Stimulated activated CD4-positive, alpha-beta T cell treated with anti-CD3 and anti-CD28 coated beads, Interleukin-4, amount 100 ng/mL, for 24 hours (primary cell): ENCODE data around the gene NLGN1.

Source experiments
- DNase-seq: peaks from one replicate; pipeline ENCODE4 v3.0.0-alpha.2; 2020

NLGN1 gene

GRCh38 chr3:174243171-174243570, 845.6 kb downstream of the NLGN1 start:
- no peak for DNase-seq

GRCh38 chr3:174247687-174248152, 850.2 kb downstream of the NLGN1 start:
- DNase-seq, result no peak

- DNase-seq, result no peak
Observed at GRCh38 chr3:174251681-174252080, 854.1 kb downstream of the NLGN1 start.

DNA sequence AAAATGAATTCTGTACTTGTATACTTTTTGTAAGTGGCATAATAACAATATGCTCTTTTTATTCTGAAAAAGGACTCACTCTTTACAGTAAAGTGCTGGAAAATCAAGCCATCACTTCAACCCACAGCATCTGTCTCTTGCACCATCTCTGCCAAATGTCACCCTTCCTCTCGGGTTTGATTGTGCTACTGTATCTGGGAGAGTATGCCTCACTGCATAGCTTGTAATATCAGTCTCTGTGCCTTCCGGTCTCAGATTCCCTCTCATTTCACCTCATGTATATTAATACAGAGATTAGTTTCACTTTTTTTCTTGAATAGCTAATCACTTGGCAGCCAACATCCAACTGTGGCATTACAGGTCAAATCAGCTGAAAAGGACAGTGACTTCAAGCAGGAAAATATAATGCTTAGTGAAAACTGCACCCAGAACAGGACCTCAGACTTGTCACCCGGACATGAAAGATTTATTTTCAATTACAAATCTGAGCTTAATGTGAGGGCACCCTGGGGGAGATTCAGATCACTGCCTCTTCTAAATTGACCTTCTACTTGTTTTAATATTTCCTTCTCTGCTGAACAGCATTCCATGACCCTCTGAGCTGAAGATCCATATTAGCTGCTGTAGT, 855.8 kb downstream of the NLGN1 start:
- DNase-seq, result no peak

DNA sequence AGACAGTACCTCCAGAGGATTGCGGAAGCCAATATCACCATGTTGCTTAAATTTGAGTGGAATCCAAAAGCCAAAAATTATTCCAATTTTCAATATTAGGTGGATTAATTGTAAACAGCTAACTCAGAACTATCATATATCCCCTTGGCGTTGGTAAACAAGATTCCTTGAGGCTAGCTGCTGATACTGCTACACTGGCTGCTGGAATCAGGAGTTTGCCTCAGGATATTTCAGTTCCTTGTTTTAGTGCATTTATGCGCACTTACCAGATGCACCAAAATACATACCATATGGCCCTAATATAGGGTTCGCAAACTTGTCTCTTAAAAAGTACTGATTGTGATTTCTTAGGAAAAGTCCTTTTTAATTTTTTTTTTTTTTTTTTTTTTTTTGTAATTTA, 856.4 kb downstream of the NLGN1 start:
- no peak for DNase-seq

- DNase-seq, result no peak
Observed at GRCh38 chr3:174255454-174255853, 857.9 kb downstream of the NLGN1 start.

GRCh38 chr3:174266476-174266875, 868.9 kb downstream of the NLGN1 start:
- DNase-seq, result no peak

DNA sequence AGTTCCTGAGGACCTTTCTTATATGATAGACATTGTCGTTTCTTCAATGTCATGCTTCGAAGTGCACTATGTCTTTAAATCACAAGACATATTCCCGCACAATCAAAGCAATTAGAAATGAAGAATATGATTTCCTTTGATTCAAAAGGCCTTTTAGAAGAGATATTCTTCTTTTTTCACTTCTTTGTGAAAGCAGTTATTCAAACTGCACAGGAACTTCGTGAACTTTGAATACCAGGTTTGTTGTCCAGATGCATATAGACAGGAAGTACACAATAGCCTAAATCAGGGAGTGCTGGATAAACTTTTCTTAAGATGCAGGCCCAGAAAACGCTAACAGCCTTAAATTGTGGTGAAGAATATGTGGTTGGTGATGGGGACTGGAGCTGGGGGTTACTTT, 870.5 kb downstream of the NLGN1 start:
- no peak for DNase-seq

GRCh38 chr3:174268586-174268985, 871.0 kb downstream of the NLGN1 start:
- DNase-seq, result no peak

DNA sequence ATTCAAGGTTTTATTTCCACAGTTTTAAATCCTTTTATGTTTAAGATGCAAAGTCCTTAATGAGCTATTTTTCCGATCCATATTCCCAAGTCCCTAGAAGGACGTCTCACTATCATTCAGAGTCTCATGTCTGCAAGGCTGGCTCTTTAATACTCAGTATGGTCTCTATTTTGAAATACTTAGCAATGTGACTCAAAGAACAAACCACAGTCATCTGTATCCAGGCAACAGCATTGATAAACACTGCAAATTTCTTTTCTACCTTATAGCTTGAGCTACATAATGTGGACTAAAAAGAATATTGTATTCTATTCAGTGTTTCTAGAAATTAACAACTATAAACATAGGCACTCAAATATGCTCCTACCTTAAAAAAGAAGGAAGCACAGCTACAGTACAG, 873.3 kb downstream of the NLGN1 start:
- no peak for DNase-seq

- DNase-seq, result no peak
Observed at GRCh38 chr3:174275336-174275735, 877.8 kb downstream of the NLGN1 start.

GRCh38 chr3:174276826-174277225, 879.3 kb downstream of the NLGN1 start:
- DNase-seq, result no peak

DNA sequence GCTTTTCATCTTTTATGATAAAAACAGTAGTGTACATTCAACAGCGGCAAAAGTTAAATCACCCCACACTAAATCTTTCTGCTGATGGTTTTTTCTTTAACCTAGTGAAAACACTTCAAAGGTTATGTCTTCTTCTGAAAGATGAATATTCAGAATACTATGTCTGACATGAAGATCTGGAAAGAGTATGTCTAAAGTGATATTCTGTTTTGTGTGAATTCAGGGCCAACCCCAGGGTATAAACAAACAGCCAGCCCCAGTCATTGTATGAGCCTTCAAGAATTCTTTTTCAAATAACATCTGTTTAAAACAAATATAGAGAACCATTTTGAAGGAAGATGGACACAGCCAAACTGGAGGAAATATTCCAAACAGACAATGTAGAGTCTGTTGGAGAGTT, 880.5 kb downstream of the NLGN1 start:
- no peak for DNase-seq

DNA sequence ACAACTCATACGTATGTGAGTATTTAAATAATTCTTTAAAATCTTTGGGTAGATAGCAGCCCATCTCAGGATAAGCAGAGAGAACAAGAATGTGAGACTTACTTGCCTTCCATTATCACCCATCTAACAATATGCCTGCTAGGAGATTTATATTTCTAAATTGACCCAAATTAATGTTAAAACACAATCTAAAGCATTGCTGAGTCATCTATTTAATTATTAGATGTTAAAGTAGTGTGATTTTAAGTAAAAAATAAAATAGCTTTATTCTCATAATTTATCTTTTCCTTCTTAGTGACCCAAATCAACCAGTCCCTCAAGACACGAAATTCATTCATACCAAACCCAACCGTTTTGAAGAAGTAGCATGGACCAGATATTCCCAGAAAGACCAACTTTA, 882.6 kb downstream of the NLGN1 start:
- no peak for DNase-seq

DNA sequence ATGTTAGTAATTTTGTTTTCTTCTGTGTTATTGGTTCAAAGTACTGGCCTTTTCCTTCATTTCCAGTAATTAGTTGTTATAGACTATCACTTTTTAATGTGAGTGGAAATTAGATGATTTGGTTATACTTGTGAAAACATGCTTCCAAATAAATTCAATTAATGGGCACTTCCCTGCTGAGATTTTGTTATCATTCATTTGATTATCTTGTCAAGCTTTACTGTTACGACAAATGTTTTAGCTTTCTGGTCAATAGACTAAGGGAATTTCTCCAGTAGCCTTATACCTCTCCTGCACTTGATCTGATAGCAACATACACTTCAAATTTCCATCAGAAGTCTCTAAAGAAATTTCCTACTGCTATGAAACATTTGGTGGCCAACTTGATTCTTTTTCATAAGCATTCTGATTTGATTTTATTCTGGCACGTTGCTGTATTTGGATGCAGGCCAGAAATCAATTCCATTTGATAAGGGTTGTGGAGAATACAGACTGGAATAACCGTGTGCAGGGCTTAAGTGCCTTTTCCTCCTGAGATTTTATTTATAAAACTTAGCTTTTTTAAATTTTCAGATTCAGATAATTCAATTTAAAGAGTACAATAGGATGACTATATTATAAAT, 887.8 kb downstream of the NLGN1 start:
- no peak for DNase-seq

GRCh38 chr3:174287705-174288104, 890.2 kb downstream of the NLGN1 start:
- DNase-seq, result no peak

DNA sequence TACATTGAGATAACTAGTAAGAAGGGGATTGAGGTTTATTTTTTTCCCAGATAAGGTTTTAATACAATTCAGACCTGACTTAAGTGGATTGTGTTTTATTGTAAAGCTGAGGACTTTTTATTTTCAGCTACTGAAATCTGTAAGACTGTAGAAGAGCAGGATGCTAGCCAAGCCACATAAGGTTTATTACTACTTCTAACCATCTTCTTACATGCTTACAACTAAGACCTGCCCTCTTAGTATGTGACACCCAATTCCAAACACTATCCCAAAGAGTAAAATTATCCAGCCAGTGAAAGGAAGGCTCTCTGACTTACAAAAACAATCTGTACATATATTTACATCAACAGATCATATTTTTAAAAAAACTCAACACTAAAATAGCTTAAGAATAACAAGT, 897.1 kb downstream of the NLGN1 start:
- no peak for DNase-seq

GRCh38 chr3:174295306-174296092, 898.0 kb downstream of the NLGN1 start:
- DNase-seq, result no peak

DNA sequence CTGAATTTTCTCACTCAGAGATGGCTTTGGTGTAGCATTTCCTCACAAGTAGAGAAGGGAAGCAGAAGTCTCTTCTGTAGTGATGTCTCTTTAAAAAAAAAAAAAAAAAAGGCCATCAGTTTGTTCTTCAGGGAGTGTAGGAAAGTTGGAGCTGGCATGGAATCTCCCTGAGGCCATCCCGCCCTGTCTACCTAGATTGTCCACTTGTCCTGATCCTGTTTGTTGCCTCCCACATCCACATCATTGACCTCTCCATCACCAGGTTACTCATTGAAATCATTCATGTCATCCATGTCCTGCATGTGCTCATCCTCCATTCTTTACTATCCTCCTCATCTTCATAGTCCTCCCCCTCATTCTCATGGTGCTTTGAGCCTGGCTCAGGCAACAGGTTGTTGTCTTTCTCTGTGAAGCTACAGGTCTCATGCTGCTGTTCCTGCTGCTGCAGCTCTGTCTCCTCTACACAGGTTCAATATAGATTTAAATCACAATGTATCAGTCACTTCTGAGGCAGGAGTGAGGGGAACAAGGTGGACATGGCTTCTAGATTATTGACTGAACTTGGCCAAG, 905.3 kb downstream of the NLGN1 start:
- no peak for DNase-seq

- no peak for DNase-seq
Observed at GRCh38 chr3:174303907-174304560, 906.5 kb downstream of the NLGN1 start.

DNA sequence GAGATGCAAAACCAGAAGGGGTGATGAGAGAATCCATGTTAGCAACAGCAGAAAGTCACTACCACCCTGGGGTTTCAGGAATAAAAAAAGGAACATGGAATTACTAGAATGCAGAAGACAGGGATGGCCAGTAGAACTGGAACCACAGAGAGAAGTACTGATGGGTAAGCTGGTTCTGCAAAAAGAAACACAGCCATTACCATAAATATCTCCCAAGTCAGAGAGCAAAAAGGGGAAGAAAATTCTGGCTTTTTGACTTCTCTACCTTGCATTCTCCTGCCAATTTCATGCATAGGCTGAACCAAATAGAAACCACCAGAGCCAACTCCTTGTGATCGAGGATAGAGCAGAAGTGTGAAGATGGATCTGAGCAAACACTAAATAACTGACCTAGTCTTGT, 911.2 kb downstream of the NLGN1 start:
- no peak for DNase-seq

- no peak for DNase-seq
Observed at GRCh38 chr3:174310475-174310983, 913.0 kb downstream of the NLGN1 start.

- no peak for DNase-seq
Observed at GRCh38 chr3:174315225-174315624, 917.7 kb downstream of the NLGN1 start.
